ENCODE data around the gene FILIP1.

FILIP1 gene

DNA sequence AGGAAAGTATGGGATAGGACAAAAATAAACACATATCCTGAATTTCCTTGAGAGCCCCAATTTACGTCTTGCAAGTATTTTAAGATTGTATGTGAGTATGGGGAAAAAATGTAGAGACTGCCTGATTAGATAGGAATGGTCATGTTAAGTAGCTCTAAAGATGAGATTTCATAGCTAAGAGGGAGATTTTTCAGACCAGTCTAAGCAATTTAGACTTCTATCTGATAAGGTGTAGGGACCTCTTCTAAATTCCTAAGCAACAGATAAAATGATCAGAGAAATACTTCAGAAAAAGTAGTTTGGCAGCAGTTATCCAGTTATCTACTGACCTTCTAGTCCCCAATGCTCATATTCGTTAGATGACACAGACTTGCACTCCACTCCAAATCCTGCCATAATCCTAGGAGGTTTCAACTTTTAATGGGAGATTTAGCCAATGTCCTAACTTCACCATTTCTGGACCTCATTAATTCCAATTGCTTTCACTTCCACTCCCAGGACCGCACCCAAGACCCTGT, 90.0 kb downstream of the FILIP1 start:
- no peak for TF ChIP-seq NFIC (IDR thresholded peaks at IDR 0.05)
- TF ChIP-seq RAD21 (IDR thresholded peaks at IDR 0.05; ENCODE audit: low read depth) = no peak
- TF ChIP-seq ZBTB7A (IDR thresholded peaks at IDR 0.05; ENCODE audit: low read depth) = no peak
- TF ChIP-seq EP300 (IDR thresholded peaks at IDR 0.05; ENCODE audit: borderline replicate concordance) = no peak
- no peak for TF ChIP-seq YY1 (IDR thresholded peaks at IDR 0.05; ENCODE audit: low read depth)
- no peak for TF ChIP-seq EGR1 (IDR thresholded peaks at IDR 0.05)
- TF ChIP-seq, protein P1, sequence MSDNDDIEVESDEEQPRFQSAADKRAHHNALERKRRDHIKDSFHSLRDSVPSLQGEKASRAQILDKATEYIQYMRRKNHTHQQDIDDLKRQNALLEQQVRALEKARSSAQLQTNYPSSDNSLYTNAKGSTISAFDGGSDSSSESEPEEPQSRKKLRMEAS (IDR thresholded peaks at IDR 0.05) = no peak
- TF ChIP-seq TAF1 (IDR thresholded peaks at IDR 0.05; ENCODE audit: low read depth) = no peak
- no peak for TF ChIP-seq CREB1 (IDR thresholded peaks at IDR 0.05; ENCODE audit: low read depth)

DNA sequence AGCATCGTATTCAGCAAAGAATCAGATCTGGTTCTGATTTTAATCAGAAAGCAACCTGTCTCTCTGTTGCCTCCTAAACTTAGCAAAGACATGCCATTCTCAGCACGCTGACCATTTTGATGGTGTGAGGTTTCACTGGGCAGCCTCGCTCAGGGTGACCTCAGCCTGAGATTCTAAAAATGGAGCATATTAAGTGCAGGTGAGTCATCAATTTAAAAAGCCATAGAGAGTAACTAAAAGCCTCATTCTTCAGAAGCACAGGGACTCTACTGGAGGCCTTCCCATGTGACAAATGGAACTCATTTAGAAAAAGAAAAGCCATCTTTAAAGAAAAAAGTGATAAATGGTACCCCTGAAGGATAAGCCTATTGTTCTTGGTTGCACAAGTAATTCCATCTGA, 91.3 kb downstream of the FILIP1 start:
- no peak for TF ChIP-seq ZBTB7A (IDR thresholded peaks at IDR 0.05; ENCODE audit: low read depth)
- TF ChIP-seq RAD21 (IDR thresholded peaks at IDR 0.05; ENCODE audit: low read depth) = peak; percentile 15; the same call in 1 of the 2 replicates
- TF ChIP-seq EGR1 (IDR thresholded peaks at IDR 0.05) = no peak
- TF ChIP-seq, protein P2, sequence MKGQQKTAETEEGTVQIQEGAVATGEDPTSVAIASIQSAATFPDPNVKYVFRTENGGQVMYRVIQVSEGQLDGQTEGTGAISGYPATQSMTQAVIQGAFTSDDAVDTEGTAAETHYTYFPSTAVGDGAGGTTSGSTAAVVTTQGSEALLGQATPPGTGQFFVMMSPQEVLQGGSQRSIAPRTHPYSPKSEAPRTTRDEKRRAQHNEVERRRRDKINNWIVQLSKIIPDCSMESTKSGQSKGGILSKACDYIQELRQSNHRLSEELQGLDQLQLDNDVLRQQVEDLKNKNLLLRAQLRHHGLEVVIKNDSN (IDR thresholded peaks at IDR 0.05) = no peak; the same call in 1 of the 2 replicates
- TF ChIP-seq NFIC (IDR thresholded peaks at IDR 0.05) = peak; percentile 47; the same call in 1 of the 2 replicates
- 0 out of 2 replicates have a peak, but pooled peaks have one; percentile 30 for TF ChIP-seq YY1 (IDR thresholded peaks at IDR 0.05; ENCODE audit: low read depth)
- no peak for TF ChIP-seq TAF1 (IDR thresholded peaks at IDR 0.05; ENCODE audit: low read depth)
- TF ChIP-seq, protein P3, sequence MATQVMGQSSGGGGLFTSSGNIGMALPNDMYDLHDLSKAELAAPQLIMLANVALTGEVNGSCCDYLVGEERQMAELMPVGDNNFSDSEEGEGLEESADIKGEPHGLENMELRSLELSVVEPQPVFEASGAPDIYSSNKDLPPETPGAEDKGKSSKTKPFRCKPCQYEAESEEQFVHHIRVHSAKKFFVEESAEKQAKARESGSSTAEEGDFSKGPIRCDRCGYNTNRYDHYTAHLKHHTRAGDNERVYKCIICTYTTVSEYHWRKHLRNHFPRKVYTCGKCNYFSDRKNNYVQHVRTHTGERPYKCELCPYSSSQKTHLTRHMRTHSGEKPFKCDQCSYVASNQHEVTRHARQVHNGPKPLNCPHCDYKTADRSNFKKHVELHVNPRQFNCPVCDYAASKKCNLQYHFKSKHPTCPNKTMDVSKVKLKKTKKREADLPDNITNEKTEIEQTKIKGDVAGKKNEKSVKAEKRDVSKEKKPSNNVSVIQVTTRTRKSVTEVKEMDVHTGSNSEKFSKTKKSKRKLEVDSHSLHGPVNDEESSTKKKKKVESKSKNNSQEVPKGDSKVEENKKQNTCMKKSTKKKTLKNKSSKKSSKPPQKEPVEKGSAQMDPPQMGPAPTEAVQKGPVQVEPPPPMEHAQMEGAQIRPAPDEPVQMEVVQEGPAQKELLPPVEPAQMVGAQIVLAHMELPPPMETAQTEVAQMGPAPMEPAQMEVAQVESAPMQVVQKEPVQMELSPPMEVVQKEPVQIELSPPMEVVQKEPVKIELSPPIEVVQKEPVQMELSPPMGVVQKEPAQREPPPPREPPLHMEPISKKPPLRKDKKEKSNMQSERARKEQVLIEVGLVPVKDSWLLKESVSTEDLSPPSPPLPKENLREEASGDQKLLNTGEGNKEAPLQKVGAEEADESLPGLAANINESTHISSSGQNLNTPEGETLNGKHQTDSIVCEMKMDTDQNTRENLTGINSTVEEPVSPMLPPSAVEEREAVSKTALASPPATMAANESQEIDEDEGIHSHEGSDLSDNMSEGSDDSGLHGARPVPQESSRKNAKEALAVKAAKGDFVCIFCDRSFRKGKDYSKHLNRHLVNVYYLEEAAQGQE (IDR thresholded peaks at IDR 0.05; ENCODE audit: low read depth) = no peak
- peak; percentile 73 for TF ChIP-seq TEAD4 (IDR thresholded peaks at IDR 0.05)
- no peak for TF ChIP-seq CREB1 (IDR thresholded peaks at IDR 0.05; ENCODE audit: low read depth)
- TF ChIP-seq TCF12 (IDR thresholded peaks at IDR 0.05; ENCODE audit: low read depth) = peak; percentile 71
- TF ChIP-seq, protein P1 (IDR thresholded peaks at IDR 0.05) = peak; percentile 64
- TF ChIP-seq FOXM1 (IDR thresholded peaks at IDR 0.05; ENCODE audit: borderline replicate concordance, low read depth) = peak; percentile 62
- TF ChIP-seq CEBPB (IDR thresholded peaks at IDR 0.05) = no peak
- peak; percentile 73 for TF ChIP-seq EP300 (IDR thresholded peaks at IDR 0.05; ENCODE audit: borderline replicate concordance)

DNA sequence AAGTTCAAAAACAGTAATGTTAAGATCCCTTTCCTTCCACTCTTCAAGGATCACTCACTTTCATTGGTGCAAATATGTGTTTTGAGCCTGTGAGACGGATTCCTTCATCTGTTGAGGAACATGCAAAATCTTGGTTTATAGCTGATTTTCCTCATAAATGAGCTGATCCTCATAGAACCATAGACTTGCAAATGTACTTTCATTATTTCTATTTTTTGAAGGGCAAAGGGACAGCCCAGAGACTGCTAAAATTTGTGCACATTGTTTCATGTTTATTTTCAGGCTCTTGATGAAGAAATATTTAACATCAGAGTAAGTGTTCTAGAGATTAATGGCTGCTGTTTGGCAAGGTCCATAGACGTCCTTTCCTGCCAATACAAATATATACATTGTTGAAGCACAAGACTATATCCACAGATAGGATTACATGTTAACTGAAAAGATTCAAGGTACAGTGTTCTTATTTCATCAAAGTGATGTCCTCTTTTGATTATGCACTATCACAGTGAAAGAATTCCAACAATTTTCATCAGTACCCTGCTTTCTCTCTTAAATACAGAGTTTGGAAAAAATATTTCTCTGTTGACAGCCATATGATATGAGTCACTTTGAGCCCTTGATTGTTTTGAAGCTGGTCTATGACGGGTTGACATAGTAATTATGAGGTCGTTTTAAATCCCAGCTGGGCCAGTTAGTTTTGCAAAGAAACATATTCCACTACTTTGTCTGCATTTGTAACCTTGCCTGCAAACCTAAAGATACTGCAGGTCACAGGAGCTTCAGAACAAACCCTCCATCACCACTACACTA, 95.7 kb downstream of the FILIP1 start:
- no peak for TF ChIP-seq TAF1 (IDR thresholded peaks at IDR 0.05; ENCODE audit: low read depth)
- no peak for TF ChIP-seq FOXM1 (IDR thresholded peaks at IDR 0.05; ENCODE audit: borderline replicate concordance, low read depth)
- TF ChIP-seq NFIC (IDR thresholded peaks at IDR 0.05) = 0 out of 2 replicates have a peak, but pooled peaks have one; percentile 16
- no peak for TF ChIP-seq RAD21 (IDR thresholded peaks at IDR 0.05; ENCODE audit: low read depth)

DNA sequence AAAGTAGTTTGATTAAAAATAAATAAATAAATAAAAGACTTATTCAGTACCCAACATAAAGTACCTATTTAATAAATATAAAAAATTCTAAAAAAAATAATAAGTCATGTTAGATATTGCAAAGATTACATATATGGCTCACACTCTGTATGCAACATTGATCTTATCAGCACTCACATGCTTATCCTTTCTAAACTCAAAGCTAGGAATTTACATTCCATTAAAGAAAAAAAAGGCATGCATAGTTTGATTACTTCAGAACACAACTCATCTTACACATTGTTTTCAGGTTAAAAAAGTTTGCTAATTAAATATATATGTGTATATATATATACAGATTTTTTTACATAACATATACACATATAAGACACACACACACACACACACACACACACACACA, 96.4 kb downstream of the FILIP1 start:
- no peak for TF ChIP-seq EP300 (IDR thresholded peaks at IDR 0.05; ENCODE audit: borderline replicate concordance)
- TF ChIP-seq TCF12 (IDR thresholded peaks at IDR 0.05; ENCODE audit: low read depth) = no peak
- no peak for TF ChIP-seq TEAD4 (IDR thresholded peaks at IDR 0.05)
- no peak for TF ChIP-seq NFIC (IDR thresholded peaks at IDR 0.05)
- no peak for TF ChIP-seq EGR1 (IDR thresholded peaks at IDR 0.05)
- TF ChIP-seq, protein P3 (IDR thresholded peaks at IDR 0.05; ENCODE audit: low read depth) = no peak
- TF ChIP-seq TAF1 (IDR thresholded peaks at IDR 0.05; ENCODE audit: low read depth) = no peak
- TF ChIP-seq, protein P2 (IDR thresholded peaks at IDR 0.05) = no peak
- TF ChIP-seq YY1 (IDR thresholded peaks at IDR 0.05; ENCODE audit: low read depth) = no peak
- TF ChIP-seq, protein P1 (IDR thresholded peaks at IDR 0.05) = no peak
- TF ChIP-seq CEBPB (IDR thresholded peaks at IDR 0.05) = no peak
- TF ChIP-seq FOXM1 (IDR thresholded peaks at IDR 0.05; ENCODE audit: borderline replicate concordance, low read depth) = no peak
